ENCODE measurements around the gene GRIA1.
A peak's percentile ranks its signal among the peaks of the same experiment; 100 is the strongest.

The GRIA1 gene

GRCh38 chr5:153658149-153658548 lies 167.7 kb downstream of the GRIA1 start:
- H3K27ac ChIP-seq (ENCODE audit: low read depth, low read length): no peak overlapping the region
- H3K9ac ChIP-seq (ENCODE audit: low read length): no peak overlapping the region
- H3K27me3 ChIP-seq (ENCODE audit: insufficient read depth, low read length, poor library complexity): no peaks in the 10 kb centered on the region
- H3K36me3 ChIP-seq (ENCODE audit: control insufficient read depth, insufficient read depth, low read length): no peaks in the 10 kb centered on the region
- no peak overlapping the region for H2BK5ac ChIP-seq (ENCODE audit: low read length)
- no peak overlapping the region for H4K5ac ChIP-seq (ENCODE audit: low read length)
- no peak overlapping the region for H2AK5ac ChIP-seq (ENCODE audit: low read length)
- no peaks in the 10 kb centered on the region for H3K4me1 ChIP-seq (ENCODE audit: control insufficient read depth, low read depth, low read length)
- no peak overlapping the region for H3K56ac ChIP-seq (ENCODE audit: low read length)
- no peak overlapping the region for H3K18ac ChIP-seq (ENCODE audit: low read length)
- H2BK15ac ChIP-seq (replicated peaks; ENCODE audit: low read depth): no peak overlapping the region
- H3K79me2 ChIP-seq (ENCODE audit: control insufficient read depth, insufficient read depth, low read length): no peaks in the 10 kb centered on the region
- peak; percentile 35 for DNase-seq
- H4K8ac ChIP-seq (ENCODE audit: low read depth, low read length): no peak overlapping the region
- no peak overlapping the region for H3K4me2 ChIP-seq (ENCODE audit: low read length)
- WGBS (ENCODE audit: extremely low coverage, insufficient coverage, low lambda C conversion rate): no CpG with 5 or more reads among the region's 1 CpG
- no peak overlapping the region for H3K23ac ChIP-seq (ENCODE audit: low read length)
- no peak overlapping the region for H3K4me3 ChIP-seq (ENCODE audit: low read length)
- H3K79me1 ChIP-seq (ENCODE audit: low read length): no peaks in the 10 kb centered on the region
- H2BK120ac ChIP-seq (ENCODE audit: low read depth, low read length): no peak overlapping the region
- H3K4ac ChIP-seq (ENCODE audit: low read depth, low read length): no peak overlapping the region

- Histone ChIP-seq H3K36me3 (ENCODE audit: control insufficient read depth, insufficient read depth, low read length) (no peaks in the 10 kb centered on the region), H3K4me2 (ENCODE audit: low read length) (no peak overlapping the region), H3K4me1 (ENCODE audit: control insufficient read depth, low read depth, low read length) (no peaks in the 10 kb centered on the region), H2BK15ac (replicated peaks; ENCODE audit: low read depth) (no peak overlapping the region), H3K79me1 (ENCODE audit: low read length) (no peaks in the 10 kb centered on the region), H3K18ac (ENCODE audit: low read length) (no peak overlapping the region), H3K27ac (ENCODE audit: low read depth, low read length) (no peak overlapping the region), H2BK120ac (ENCODE audit: low read depth, low read length) (no peak overlapping the region), H3K79me2 (ENCODE audit: control insufficient read depth, insufficient read depth, low read length) (no peaks in the 10 kb centered on the region), H4K5ac (ENCODE audit: low read length) (no peak overlapping the region), H2BK5ac (ENCODE audit: low read length) (no peak overlapping the region), H3K4ac (ENCODE audit: low read depth, low read length) (no peak overlapping the region), H4K8ac (ENCODE audit: low read depth, low read length) (no peak overlapping the region), H3K27me3 (ENCODE audit: insufficient read depth, low read length, poor library complexity) (no peaks in the 10 kb centered on the region), H3K4me3 (ENCODE audit: low read length) (no peak overlapping the region), H2AK5ac (ENCODE audit: low read length) (no peak overlapping the region), H3K23ac (ENCODE audit: low read length) (no peak overlapping the region), H3K9ac (ENCODE audit: low read length) (no peak overlapping the region), H3K56ac (ENCODE audit: low read length) (no peak overlapping the region)
- DNase-seq: peak; percentile 53
- WGBS (ENCODE audit: extremely low coverage, insufficient coverage, low lambda C conversion rate): no CpG with 5 or more reads among the region's 5 CpGs
These were observed 168.1 kb downstream of the GRIA1 start for GRCh38 chr5:153658606-153659005.

GRCh38 chr5:153659039-153659736 lies 168.7 kb downstream of the GRIA1 start:
- H3K79me1 ChIP-seq (ENCODE audit: low read length): no peaks in the 10 kb centered on the region
- H2AK5ac ChIP-seq (ENCODE audit: low read length): no peak overlapping the region
- no peak overlapping the region for H3K4me3 ChIP-seq (ENCODE audit: low read length)

GRCh38 chr5:153660919-153661318 lies 170.4 kb downstream of the GRIA1 start:
- H3K27me3 ChIP-seq (ENCODE audit: insufficient read depth, low read length, poor library complexity): no peaks in the 10 kb centered on the region
- H4K5ac ChIP-seq (ENCODE audit: low read length): no peak overlapping the region
- no peak overlapping the region for H3K18ac ChIP-seq (ENCODE audit: low read length)
- H3K56ac ChIP-seq (ENCODE audit: low read length): no peak overlapping the region
- H3K9ac ChIP-seq (ENCODE audit: low read length): no peak overlapping the region
- H4K8ac ChIP-seq (ENCODE audit: low read depth, low read length): no peak overlapping the region
- no peak overlapping the region for H2AK5ac ChIP-seq (ENCODE audit: low read length)
- DNase-seq: peak; percentile 58
- H2BK5ac ChIP-seq (ENCODE audit: low read length): no peak overlapping the region
- H3K79me2 ChIP-seq (ENCODE audit: control insufficient read depth, insufficient read depth, low read length): no peaks in the 10 kb centered on the region
- no peaks in the 10 kb centered on the region for H3K4me1 ChIP-seq (ENCODE audit: control insufficient read depth, low read depth, low read length)
- H3K4me3 ChIP-seq (ENCODE audit: low read length): no peak overlapping the region
- no peak overlapping the region for H3K4me2 ChIP-seq (ENCODE audit: low read length)
- no peak overlapping the region for H3K27ac ChIP-seq (ENCODE audit: low read depth, low read length)
- no peak overlapping the region for H3K23ac ChIP-seq (ENCODE audit: low read length)
- H2BK15ac ChIP-seq (replicated peaks; ENCODE audit: low read depth): no peak overlapping the region
- WGBS (ENCODE audit: extremely low coverage, insufficient coverage, low lambda C conversion rate): no CpG with 5 or more reads among the region's 2 CpGs
- no peaks in the 10 kb centered on the region for H3K79me1 ChIP-seq (ENCODE audit: low read length)
- no peaks in the 10 kb centered on the region for H3K36me3 ChIP-seq (ENCODE audit: control insufficient read depth, insufficient read depth, low read length)
- no peak overlapping the region for H2BK120ac ChIP-seq (ENCODE audit: low read depth, low read length)
- no peak overlapping the region for H3K4ac ChIP-seq (ENCODE audit: low read depth, low read length)

More at GRCh38 chr5:153659039-153659736, 168.7 kb downstream of the GRIA1 start:
- Histone ChIP-seq H2BK15ac (replicated peaks; ENCODE audit: low read depth) (no peak overlapping the region), H2BK5ac (ENCODE audit: low read length) (no peak overlapping the region), H3K27me3 (ENCODE audit: insufficient read depth, low read length, poor library complexity) (no peaks in the 10 kb centered on the region), H3K4ac (ENCODE audit: low read depth, low read length) (no peak overlapping the region), H2BK120ac (ENCODE audit: low read depth, low read length) (no peak overlapping the region), H3K79me2 (ENCODE audit: control insufficient read depth, insufficient read depth, low read length) (no peaks in the 10 kb centered on the region), H4K5ac (ENCODE audit: low read length) (no peak overlapping the region), H3K36me3 (ENCODE audit: control insufficient read depth, insufficient read depth, low read length) (no peaks in the 10 kb centered on the region), H3K18ac (ENCODE audit: low read length) (no peak overlapping the region), H3K4me1 (ENCODE audit: control insufficient read depth, low read depth, low read length) (no peaks in the 10 kb centered on the region), H4K8ac (ENCODE audit: low read depth, low read length) (no peak overlapping the region), H3K27ac (ENCODE audit: low read depth, low read length) (no peak overlapping the region), H3K23ac (ENCODE audit: low read length) (no peak overlapping the region), H3K56ac (ENCODE audit: low read length) (no peak overlapping the region), H3K4me2 (ENCODE audit: low read length) (no peak overlapping the region), H3K9ac (ENCODE audit: low read length) (no peak overlapping the region)
- WGBS (ENCODE audit: extremely low coverage, insufficient coverage, low lambda C conversion rate): no CpG with 5 or more reads among the region's 2 CpGs
- DNase-seq: peak; percentile 4

- Histone ChIP-seq H3K79me2 (ENCODE audit: control insufficient read depth, insufficient read depth, low read length) (no peaks in the 10 kb centered on the region), H3K36me3 (ENCODE audit: control insufficient read depth, insufficient read depth, low read length) (no peaks in the 10 kb centered on the region), H2AK5ac (ENCODE audit: low read length) (no peak overlapping the region), H3K27ac (ENCODE audit: low read depth, low read length) (no peak overlapping the region), H3K79me1 (ENCODE audit: low read length) (no peaks in the 10 kb centered on the region), H4K5ac (ENCODE audit: low read length) (no peak overlapping the region), H3K18ac (ENCODE audit: low read length) (no peak overlapping the region), H2BK15ac (replicated peaks; ENCODE audit: low read depth) (no peak overlapping the region), H3K4ac (ENCODE audit: low read depth, low read length) (no peak overlapping the region), H3K4me1 (ENCODE audit: control insufficient read depth, low read depth, low read length) (no peaks in the 10 kb centered on the region), H2BK120ac (ENCODE audit: low read depth, low read length) (no peak overlapping the region), H3K4me2 (ENCODE audit: low read length) (no peak overlapping the region), H2BK5ac (ENCODE audit: low read length) (no peak overlapping the region), H3K23ac (ENCODE audit: low read length) (no peak overlapping the region), H3K56ac (ENCODE audit: low read length) (no peak overlapping the region), H3K9ac (ENCODE audit: low read length) (no peak overlapping the region), H3K27me3 (ENCODE audit: insufficient read depth, low read length, poor library complexity) (no peaks in the 10 kb centered on the region), H3K4me3 (ENCODE audit: low read length) (no peak overlapping the region), H4K8ac (ENCODE audit: low read depth, low read length) (no peak overlapping the region)
- WGBS (ENCODE audit: extremely low coverage, insufficient coverage, low lambda C conversion rate): no CpG with 5 or more reads among the region's 2 CpGs
- no peak for DNase-seq
These were observed 171.4 kb downstream of the GRIA1 start for GRCh38 chr5:153661897-153662296.

GRCh38 chr5:153670101-153670500 lies 179.6 kb downstream of the GRIA1 start:
- Histone ChIP-seq H3K79me2 (ENCODE audit: control insufficient read depth, insufficient read depth, low read length) (no peaks in the 10 kb centered on the region), H4K8ac (ENCODE audit: low read depth, low read length) (no peak overlapping the region), H2BK120ac (ENCODE audit: low read depth, low read length) (no peak overlapping the region), H3K18ac (ENCODE audit: low read length) (no peak overlapping the region), H2AK5ac (ENCODE audit: low read length) (no peak overlapping the region), H3K79me1 (ENCODE audit: low read length) (no peaks in the 10 kb centered on the region), H3K4me2 (ENCODE audit: low read length) (no peak overlapping the region), H3K36me3 (ENCODE audit: control insufficient read depth, insufficient read depth, low read length) (no peaks in the 10 kb centered on the region), H4K5ac (ENCODE audit: low read length) (no peak overlapping the region), H3K4me1 (ENCODE audit: control insufficient read depth, low read depth, low read length) (no peaks in the 10 kb centered on the region), H3K56ac (ENCODE audit: low read length) (no peak overlapping the region), H3K23ac (ENCODE audit: low read length) (no peak overlapping the region), H3K4me3 (ENCODE audit: low read length) (no peak overlapping the region), H3K4ac (ENCODE audit: low read depth, low read length) (no peak overlapping the region), H2BK15ac (replicated peaks; ENCODE audit: low read depth) (no peak overlapping the region), H3K9ac (ENCODE audit: low read length) (no peak overlapping the region), H3K27me3 (ENCODE audit: insufficient read depth, low read length, poor library complexity) (no peaks in the 10 kb centered on the region), H3K27ac (ENCODE audit: low read depth, low read length) (no peak overlapping the region), H2BK5ac (ENCODE audit: low read length) (no peak overlapping the region)
- peak; percentile 8 for DNase-seq
- no CpG with 5 or more reads among the region's 1 CpG for WGBS (ENCODE audit: extremely low coverage, insufficient coverage, low lambda C conversion rate)

All from mesendoderm (in vitro differentiated cells).